ENCODE data around the gene CENPP. TPM values are rescaled to one million over a fixed set of nuclear protein-coding genes. Genes with fewer than 3 reads are reported as not detected.

Gene CENPP
- total RNA-seq, 1 experiment from 2014 or later, result 14.3 TPM

DNA sequence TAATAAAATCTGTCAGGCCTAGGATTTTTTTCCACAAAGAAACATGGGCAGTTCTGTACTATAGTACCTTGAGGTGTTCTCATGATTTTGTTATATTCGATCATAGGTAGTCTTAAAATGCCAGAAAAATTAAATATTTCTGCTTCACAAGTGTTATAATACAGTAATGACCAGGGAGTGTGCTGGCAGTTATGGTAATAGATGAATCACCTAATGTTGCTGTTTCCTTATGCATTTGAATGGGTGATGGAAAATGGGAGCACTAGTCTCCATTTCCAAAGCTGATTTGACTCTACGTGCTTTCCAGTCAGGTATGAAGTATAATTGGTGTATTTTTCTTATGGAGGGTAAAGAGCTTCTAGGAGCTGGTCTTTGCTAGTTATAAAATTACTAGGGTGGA is 54.9 kb downstream of the CENPP start:
- DNase-seq (ENCODE audit: low spot score) (no peak), ATAC-seq (no peak)
- POLR2A ChIA-PET, result no interaction called here
- Mint-ChIP-seq H3K9me3 (no peaks in the 10 kb centered on the region), H3K4me3 (no peak overlapping the region), H3K4me1 (peaks cover 46% of the 10 kb centered on the region), H3K27ac (no peak overlapping the region), H3K27me3 (ENCODE audit: low read depth) (no peaks in the 10 kb centered on the region), H3K36me3 (no peaks in the 10 kb centered on the region)
- CTCF ChIA-PET, result no interaction called here
- TF ChIP-seq HMGA2 (CRISPR knock-in tag; IDR thresholded peaks at IDR 0.05), result no peak
- TF ChIP-seq ZNF219 (CRISPR knock-in tag; IDR thresholded peaks at IDR 0.05; ENCODE audit: borderline replicate concordance), result no peak
- TF ChIP-seq EMX1 (CRISPR knock-in tag; IDR thresholded peaks at IDR 0.05), result no peak
- no peak for TF ChIP-seq TP53 (CRISPR knock-in tag; IDR thresholded peaks at IDR 0.05)
- TF ChIP-seq PRRX2 (CRISPR knock-in tag; IDR thresholded peaks at IDR 0.05), result no peak
- no peak for TF ChIP-seq ZNF425 (CRISPR knock-in tag; conservative IDR thresholded peaks at IDR 0.05)
- no peak for TF ChIP-seq MYBL2 (CRISPR knock-in tag; IDR thresholded peaks at IDR 0.05)
- no peak for TF ChIP-seq NFATC4 (CRISPR knock-in tag; IDR thresholded peaks at IDR 0.05)
- no peak for TF ChIP-seq GRHL2 (CRISPR knock-in tag; IDR thresholded peaks at IDR 0.05; ENCODE audit: insufficient replicate concordance, severe bottlenecking)
- TF ChIP-seq, protein P1, sequence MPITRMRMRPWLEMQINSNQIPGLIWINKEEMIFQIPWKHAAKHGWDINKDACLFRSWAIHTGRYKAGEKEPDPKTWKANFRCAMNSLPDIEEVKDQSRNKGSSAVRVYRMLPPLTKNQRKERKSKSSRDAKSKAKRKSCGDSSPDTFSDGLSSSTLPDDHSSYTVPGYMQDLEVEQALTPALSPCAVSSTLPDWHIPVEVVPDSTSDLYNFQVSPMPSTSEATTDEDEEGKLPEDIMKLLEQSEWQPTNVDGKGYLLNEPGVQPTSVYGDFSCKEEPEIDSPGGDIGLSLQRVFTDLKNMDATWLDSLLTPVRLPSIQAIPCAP (CRISPR knock-in tag; IDR thresholded peaks at IDR 0.05), result no peak
- no peak for TF ChIP-seq CREM (CRISPR knock-in tag; IDR thresholded peaks at IDR 0.05)
- TF ChIP-seq ATF2 (CRISPR knock-in tag; IDR thresholded peaks at IDR 0.05; ENCODE audit: borderline replicate concordance, low read depth), result no peak
- TF ChIP-seq, protein P2, sequence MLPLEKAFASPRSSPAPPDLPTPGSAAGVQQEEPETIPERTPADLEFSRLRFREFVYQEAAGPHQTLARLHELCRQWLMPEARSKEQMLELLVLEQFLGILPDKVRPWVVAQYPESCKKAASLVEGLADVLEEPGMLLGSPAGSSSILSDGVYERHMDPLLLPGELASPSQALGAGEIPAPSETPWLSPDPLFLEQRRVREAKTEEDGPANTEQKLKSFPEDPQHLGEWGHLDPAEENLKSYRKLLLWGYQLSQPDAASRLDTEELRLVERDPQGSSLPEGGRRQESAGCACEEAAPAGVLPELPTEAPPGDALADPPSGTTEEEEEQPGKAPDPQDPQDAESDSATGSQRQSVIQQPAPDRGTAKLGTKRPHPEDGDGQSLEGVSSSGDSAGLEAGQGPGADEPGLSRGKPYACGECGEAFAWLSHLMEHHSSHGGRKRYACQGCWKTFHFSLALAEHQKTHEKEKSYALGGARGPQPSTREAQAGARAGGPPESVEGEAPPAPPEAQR (CRISPR knock-in tag; IDR thresholded peaks at IDR 0.05), result no peak

GRCh38 chr9:92381775-92382174 is 56.0 kb downstream of the CENPP start:
- no peak for TF ChIP-seq ZNF317 (CRISPR knock-in tag; IDR thresholded peaks at IDR 0.05; ENCODE audit: borderline replicate concordance, low read depth)
- TF ChIP-seq IRF2 (CRISPR knock-in tag; IDR thresholded peaks at IDR 0.05; ENCODE audit: borderline replicate concordance, low read depth), result no peak
- no peaks in the 10 kb centered on the region for H3K27me3 Mint-ChIP-seq (ENCODE audit: low read depth)
- H3K9me3 Mint-ChIP-seq, result no peaks in the 10 kb centered on the region
- ChIA-PET POLR2A (no interaction called here), CTCF (no interaction called here)
- no peaks in the 10 kb centered on the region for H3K36me3 Mint-ChIP-seq
- H3K4me3 Mint-ChIP-seq, result no peak overlapping the region
- no peak for ATAC-seq
- no peak overlapping the region for H3K27ac Mint-ChIP-seq
- no peak for DNase-seq (ENCODE audit: low spot score)
- H3K4me1 Mint-ChIP-seq, result peaks cover 37% of the 10 kb centered on the region

DNA sequence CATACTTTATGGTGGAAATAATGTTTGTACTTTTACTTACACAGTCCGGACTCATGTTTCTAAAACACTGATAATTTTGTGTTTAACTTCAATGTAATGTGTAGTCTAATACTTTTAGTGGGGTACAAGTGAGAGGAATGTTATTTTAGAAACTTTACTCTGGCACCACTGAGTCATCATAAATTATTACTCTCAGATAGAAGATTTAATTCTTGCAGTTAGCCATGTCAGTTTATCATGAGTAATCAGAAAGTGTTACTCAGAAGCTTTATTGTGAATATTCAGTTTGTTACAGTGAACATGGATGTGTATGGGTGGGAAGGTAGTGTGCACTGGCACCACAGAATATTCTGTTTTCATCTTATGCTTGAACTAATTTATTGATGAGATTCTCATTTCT is 58.6 kb downstream of the CENPP start:
- Mint-ChIP-seq H3K27me3 (ENCODE audit: low read depth) (no peaks in the 10 kb centered on the region), H3K9me3 (no peaks in the 10 kb centered on the region), H3K36me3 (no peaks in the 10 kb centered on the region), H3K4me1 (peaks cover 18% of the 10 kb centered on the region), H3K27ac (no peak overlapping the region), H3K4me3 (no peak overlapping the region)
- ATAC-seq, result no peak
- DNase-seq (ENCODE audit: low spot score), result no peak
- ChIA-PET CTCF (no interaction called here), POLR2A (no interaction called here)
- TF ChIP-seq, protein P1 (CRISPR knock-in tag; IDR thresholded peaks at IDR 0.05), result no peak
- TF ChIP-seq ZNF671 (CRISPR knock-in tag; IDR thresholded peaks at IDR 0.05), result no peak
- no peak for TF ChIP-seq GRHL2 (CRISPR knock-in tag; IDR thresholded peaks at IDR 0.05; ENCODE audit: insufficient replicate concordance, severe bottlenecking)
- TF ChIP-seq NFYB (CRISPR knock-in tag; conservative IDR thresholded peaks at IDR 0.05; ENCODE audit: low read depth), result no peak
- no peak for TF ChIP-seq ZNF232 (CRISPR knock-in tag; IDR thresholded peaks at IDR 0.05)
- no peak for TF ChIP-seq ZNF138 (CRISPR knock-in tag; conservative IDR thresholded peaks at IDR 0.05)
- TF ChIP-seq, protein P3, sequence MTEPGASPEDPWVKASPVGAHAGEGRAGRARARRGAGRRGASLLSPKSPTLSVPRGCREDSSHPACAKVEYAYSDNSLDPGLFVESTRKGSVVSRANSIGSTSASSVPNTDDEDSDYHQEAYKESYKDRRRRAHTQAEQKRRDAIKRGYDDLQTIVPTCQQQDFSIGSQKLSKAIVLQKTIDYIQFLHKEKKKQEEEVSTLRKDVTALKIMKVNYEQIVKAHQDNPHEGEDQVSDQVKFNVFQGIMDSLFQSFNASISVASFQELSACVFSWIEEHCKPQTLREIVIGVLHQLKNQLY (CRISPR knock-in tag; IDR thresholded peaks at IDR 0.05), result no peak
- TF ChIP-seq USF1 (CRISPR knock-in tag; IDR thresholded peaks at IDR 0.05), result no peak
- TF ChIP-seq, protein P4, sequence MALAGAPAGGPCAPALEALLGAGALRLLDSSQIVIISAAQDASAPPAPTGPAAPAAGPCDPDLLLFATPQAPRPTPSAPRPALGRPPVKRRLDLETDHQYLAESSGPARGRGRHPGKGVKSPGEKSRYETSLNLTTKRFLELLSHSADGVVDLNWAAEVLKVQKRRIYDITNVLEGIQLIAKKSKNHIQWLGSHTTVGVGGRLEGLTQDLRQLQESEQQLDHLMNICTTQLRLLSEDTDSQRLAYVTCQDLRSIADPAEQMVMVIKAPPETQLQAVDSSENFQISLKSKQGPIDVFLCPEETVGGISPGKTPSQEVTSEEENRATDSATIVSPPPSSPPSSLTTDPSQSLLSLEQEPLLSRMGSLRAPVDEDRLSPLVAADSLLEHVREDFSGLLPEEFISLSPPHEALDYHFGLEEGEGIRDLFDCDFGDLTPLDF (CRISPR knock-in tag; IDR thresholded peaks at IDR 0.05), result no peak
- TF ChIP-seq, protein P5, sequence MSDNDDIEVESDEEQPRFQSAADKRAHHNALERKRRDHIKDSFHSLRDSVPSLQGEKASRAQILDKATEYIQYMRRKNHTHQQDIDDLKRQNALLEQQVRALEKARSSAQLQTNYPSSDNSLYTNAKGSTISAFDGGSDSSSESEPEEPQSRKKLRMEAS (CRISPR knock-in tag; IDR thresholded peaks at IDR 0.05), result no peak
